22Rv1 (cell line): ENCODE data around the gene HOXC10.

ENCODE experiments used
- ZFX ChIP-seq: fragments of 450-650 bp; IDR thresholded peaks from 2 replicates; pipeline ENCODE4 v1.6.1; 2017; ENCODE audit warnings: antibody characterized with exemption, borderline replicate concordance
- TF ChIP-seq, protein P1 (sequence below): fragments of 450-650 bp; IDR thresholded peaks from 2 replicates; pipeline ENCODE4 v1.5.1; 2017; ENCODE audit warnings: mild to moderate bottlenecking

DNA sequence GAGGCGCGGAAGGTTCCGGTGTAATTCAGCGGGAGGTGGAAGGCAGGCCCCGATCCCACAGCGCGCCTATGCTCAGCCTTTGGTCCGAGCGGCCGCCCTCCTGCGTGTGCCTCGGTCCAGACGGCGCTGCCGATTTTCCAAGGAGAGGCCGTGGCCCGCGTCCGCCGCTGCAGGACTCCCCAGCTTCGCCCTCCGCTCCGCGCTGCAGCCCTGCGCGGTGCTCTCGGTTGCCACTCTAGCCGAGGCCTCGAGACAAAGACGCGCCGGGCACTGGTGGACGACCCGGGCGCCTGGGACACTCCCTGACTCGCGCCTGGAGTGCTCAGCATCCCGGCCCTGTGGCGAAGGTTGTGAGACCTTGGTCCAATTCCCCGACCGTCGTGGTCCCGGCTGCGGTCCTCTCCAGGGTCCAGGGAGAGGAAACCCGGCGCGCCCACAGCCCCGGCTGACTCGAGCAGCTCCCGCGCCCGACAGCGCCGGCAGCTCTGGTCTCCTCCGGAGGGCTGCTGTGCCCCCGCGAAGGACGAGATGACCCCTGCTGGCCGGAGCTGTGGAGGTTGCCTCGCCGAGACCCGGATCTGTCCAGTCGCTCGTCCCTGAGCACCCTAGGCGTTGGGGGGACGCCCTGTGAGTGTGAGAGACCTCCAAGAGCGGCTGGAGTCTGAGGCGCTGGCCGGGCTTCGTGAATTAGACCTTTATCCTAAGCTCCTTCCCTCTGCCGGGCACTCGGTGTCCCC is 23.8 kb upstream of the HOXC10 start:
- TF ChIP-seq, protein P1, sequence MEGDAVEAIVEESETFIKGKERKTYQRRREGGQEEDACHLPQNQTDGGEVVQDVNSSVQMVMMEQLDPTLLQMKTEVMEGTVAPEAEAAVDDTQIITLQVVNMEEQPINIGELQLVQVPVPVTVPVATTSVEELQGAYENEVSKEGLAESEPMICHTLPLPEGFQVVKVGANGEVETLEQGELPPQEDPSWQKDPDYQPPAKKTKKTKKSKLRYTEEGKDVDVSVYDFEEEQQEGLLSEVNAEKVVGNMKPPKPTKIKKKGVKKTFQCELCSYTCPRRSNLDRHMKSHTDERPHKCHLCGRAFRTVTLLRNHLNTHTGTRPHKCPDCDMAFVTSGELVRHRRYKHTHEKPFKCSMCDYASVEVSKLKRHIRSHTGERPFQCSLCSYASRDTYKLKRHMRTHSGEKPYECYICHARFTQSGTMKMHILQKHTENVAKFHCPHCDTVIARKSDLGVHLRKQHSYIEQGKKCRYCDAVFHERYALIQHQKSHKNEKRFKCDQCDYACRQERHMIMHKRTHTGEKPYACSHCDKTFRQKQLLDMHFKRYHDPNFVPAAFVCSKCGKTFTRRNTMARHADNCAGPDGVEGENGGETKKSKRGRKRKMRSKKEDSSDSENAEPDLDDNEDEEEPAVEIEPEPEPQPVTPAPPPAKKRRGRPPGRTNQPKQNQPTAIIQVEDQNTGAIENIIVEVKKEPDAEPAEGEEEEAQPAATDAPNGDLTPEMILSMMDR = no peak
- no peak for TF ChIP-seq ZFX
